Measurements from ENCODE around the gene DOCK2. TPM values are rescaled to one million over a fixed set of nuclear protein-coding genes. Genes with fewer than 3 reads are reported as not detected.

DOCK2 gene
- total RNA-seq, 1 donor from 2014 or later = 0.77 TPM

DNA sequence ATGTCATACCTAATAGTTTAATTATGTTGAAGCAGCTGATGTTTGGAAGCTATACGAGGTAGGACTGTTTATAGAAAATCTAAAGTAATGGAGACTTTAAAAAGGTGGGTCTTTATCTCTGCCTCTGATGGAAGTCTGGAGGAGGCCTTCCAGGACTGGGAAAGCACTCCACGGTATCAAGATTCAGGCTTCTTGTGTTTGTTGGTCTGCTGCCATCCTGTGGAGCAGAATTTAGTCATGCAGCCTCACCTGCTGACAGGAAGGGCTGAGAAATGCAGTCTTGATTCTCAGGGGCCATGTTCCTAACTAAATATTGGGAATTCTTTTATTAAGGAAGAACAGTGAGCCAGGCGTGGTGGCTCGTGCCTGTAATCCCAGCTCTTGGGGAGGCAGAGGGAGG lies 37.6 kb upstream of the DOCK2 start:
- DNase-seq (ENCODE audit: low read depth, low spot score) = no peak
- H3K36me3 Mint-ChIP-seq (ENCODE audit: low read depth) = peaks cover 12% of the 10 kb centered on the region

DNA sequence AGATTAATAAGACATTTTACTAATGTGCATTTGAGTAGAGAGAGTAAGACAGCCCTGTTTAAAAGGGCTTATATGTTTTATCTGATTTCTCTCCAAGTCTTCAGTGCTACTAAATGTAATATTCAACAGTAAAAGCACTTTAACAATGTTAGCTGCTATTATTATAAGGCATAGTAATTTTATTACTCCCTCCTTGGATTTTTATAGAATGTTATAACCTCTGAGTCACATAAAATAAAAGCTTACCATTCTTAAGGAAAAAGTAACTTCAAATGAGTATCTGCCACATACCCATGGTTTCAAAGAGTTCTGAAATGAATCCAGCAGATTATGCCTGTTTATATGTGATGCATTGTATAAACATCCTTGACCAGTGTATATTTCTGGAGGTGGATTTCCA lies 34.5 kb upstream of the DOCK2 start:
- Mint-ChIP-seq H3K4me3 (no peak overlapping the region), H3K4me1 (no peaks in the 10 kb centered on the region), H3K27me3 (ENCODE audit: low read depth) (no peaks in the 10 kb centered on the region), H3K27ac (ENCODE audit: unreplicated experiment) (no peak overlapping the region), H3K9me3 (no peaks in the 10 kb centered on the region), H3K36me3 (ENCODE audit: low read depth) (peaks cover 24% of the 10 kb centered on the region)
- TF ChIP-seq, protein P1, sequence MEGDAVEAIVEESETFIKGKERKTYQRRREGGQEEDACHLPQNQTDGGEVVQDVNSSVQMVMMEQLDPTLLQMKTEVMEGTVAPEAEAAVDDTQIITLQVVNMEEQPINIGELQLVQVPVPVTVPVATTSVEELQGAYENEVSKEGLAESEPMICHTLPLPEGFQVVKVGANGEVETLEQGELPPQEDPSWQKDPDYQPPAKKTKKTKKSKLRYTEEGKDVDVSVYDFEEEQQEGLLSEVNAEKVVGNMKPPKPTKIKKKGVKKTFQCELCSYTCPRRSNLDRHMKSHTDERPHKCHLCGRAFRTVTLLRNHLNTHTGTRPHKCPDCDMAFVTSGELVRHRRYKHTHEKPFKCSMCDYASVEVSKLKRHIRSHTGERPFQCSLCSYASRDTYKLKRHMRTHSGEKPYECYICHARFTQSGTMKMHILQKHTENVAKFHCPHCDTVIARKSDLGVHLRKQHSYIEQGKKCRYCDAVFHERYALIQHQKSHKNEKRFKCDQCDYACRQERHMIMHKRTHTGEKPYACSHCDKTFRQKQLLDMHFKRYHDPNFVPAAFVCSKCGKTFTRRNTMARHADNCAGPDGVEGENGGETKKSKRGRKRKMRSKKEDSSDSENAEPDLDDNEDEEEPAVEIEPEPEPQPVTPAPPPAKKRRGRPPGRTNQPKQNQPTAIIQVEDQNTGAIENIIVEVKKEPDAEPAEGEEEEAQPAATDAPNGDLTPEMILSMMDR (conservative IDR thresholded peaks at IDR 0.05) = no peak
- DNase-seq (ENCODE audit: low read depth, low spot score) = no peak

More for the DNA sequence above, 37.6 kb upstream of the DOCK2 start:
- Mint-ChIP-seq H3K4me3 (no peak overlapping the region), H3K27ac (ENCODE audit: unreplicated experiment) (no peak overlapping the region), H3K4me1 (no peaks in the 10 kb centered on the region), H3K9me3 (no peaks in the 10 kb centered on the region), H3K27me3 (ENCODE audit: low read depth) (no peaks in the 10 kb centered on the region)
- TF ChIP-seq, protein P1 (conservative IDR thresholded peaks at IDR 0.05) = no peak

DNA sequence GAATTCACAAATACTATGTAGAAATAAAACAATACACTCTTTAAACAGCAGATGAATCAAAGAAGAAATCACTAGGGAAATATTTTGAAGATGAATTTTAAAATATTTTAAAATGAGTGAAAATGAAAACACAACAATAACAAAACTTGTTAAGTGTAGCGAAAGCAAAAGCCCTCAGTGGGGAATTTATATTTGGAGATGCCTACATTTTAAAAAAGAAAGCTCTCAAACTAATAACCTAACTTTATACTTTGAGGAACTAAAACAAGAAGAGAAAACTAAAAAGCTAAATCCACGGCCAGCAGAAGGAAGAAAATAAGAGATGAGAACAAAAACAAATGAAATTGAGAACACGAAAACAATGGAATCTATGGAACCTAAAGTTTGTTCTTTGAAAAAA lies 30.8 kb upstream of the DOCK2 start:
- Mint-ChIP-seq H3K9me3 (peaks cover 3% of the 10 kb centered on the region), H3K27me3 (ENCODE audit: low read depth) (peaks cover 4% of the 10 kb centered on the region), H3K36me3 (ENCODE audit: low read depth) (peaks cover 20% of the 10 kb centered on the region), H3K27ac (ENCODE audit: unreplicated experiment) (no peak overlapping the region), H3K4me3 (no peak overlapping the region), H3K4me1 (no peaks in the 10 kb centered on the region)
- DNase-seq (ENCODE audit: low read depth, low spot score) = no peak
- TF ChIP-seq, protein P1 (conservative IDR thresholded peaks at IDR 0.05) = no peak

DNA sequence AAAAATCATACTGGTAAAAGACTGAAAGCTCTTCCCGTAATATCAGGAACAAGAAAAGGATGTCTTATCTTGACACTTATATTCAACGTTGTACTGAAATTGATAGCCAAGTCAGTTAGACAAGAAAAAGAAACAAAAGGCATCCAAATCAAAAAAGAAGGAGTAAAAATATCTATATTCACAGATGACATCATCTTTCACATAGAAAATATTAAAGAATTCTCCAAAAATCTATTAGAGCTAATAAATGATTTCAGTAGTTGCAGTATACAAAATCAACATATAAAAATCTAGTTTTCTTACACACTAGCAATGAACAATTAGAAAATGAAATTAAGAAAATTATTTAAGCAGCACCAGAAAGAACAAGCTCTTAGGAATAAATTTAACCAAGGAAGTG lies 29.2 kb upstream of the DOCK2 start:
- H3K9me3 Mint-ChIP-seq = peaks cover 10% of the 10 kb centered on the region
- no peak overlapping the region for H3K4me3 Mint-ChIP-seq
- H3K4me1 Mint-ChIP-seq = no peaks in the 10 kb centered on the region
- H3K36me3 Mint-ChIP-seq (ENCODE audit: low read depth) = peaks cover 20% of the 10 kb centered on the region
- no peak overlapping the region for H3K27ac Mint-ChIP-seq (ENCODE audit: unreplicated experiment)
- TF ChIP-seq, protein P1 (conservative IDR thresholded peaks at IDR 0.05) = no peak
- no peak for DNase-seq (ENCODE audit: low read depth, low spot score)
- H3K27me3 Mint-ChIP-seq (ENCODE audit: low read depth) = peaks cover 9% of the 10 kb centered on the region

DNA sequence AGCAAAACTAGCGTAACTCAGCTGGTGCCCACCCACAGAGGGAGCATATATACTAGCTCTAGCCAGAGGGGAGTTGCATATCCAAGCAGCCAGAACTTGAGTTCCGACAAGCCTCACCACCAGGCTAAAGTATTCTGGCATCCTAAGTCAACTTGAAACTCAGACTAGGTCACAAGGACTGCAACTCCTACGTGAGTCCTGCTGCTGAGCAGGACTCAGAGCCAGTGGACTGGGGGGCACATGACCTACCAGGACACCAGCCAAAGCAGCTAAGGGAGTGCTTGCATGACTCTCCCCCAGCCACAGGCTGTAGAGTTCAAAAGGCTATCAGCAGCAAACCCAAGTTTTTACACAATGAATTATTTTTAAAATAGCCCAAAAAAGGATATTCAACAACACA lies 27.4 kb upstream of the DOCK2 start:
- Mint-ChIP-seq H3K9me3 (peaks cover 12% of the 10 kb centered on the region), H3K36me3 (ENCODE audit: low read depth) (peaks cover 17% of the 10 kb centered on the region), H3K27me3 (ENCODE audit: low read depth) (peaks cover 15% of the 10 kb centered on the region), H3K4me1 (no peaks in the 10 kb centered on the region), H3K27ac (ENCODE audit: unreplicated experiment) (no peak overlapping the region), H3K4me3 (no peak overlapping the region)
- TF ChIP-seq, protein P1 (conservative IDR thresholded peaks at IDR 0.05) = no peak
- DNase-seq (ENCODE audit: low read depth, low spot score) = no peak

DNA sequence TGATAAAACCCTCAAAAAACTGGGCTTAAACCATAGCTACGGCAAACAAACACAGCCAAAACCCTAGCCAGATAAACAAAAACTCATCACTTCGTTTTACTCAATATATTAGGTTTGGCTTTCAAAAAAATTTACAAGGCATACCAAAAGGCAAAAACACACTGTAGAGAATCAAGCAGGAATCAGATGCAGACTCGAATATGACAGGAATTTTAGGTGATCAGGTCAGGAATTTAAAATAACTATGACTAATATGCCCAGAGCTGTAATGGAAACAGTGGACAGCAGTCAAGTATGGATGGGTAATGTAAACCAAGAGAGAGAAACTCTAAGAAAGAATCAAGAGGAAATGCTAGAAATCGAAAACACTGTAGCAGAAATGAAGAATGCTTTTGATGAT lies 26.5 kb upstream of the DOCK2 start:
- peaks cover 17% of the 10 kb centered on the region for H3K27me3 Mint-ChIP-seq (ENCODE audit: low read depth)
- H3K27ac Mint-ChIP-seq (ENCODE audit: unreplicated experiment) = no peak overlapping the region
- peaks cover 12% of the 10 kb centered on the region for H3K9me3 Mint-ChIP-seq
- TF ChIP-seq, protein P1 (conservative IDR thresholded peaks at IDR 0.05) = no peak
- no peaks in the 10 kb centered on the region for H3K4me1 Mint-ChIP-seq
- H3K4me3 Mint-ChIP-seq = no peak overlapping the region
- H3K36me3 Mint-ChIP-seq (ENCODE audit: low read depth) = peaks cover 13% of the 10 kb centered on the region
- DNase-seq (ENCODE audit: low read depth, low spot score) = no peak
